Measurements from ENCODE around the gene OXCT2. TPM values are rescaled to one million over a fixed set of nuclear protein-coding genes. Genes with fewer than 3 reads are reported as not detected.
A peak's percentile ranks its signal among the peaks of the same experiment; 100 is the strongest.
"Not testable (repeated sequence)": the region's sequence is repeated elsewhere in the genome, so short reads cannot be mapped to it uniquely, and the experiment has no call there.

The OXCT2 gene
- total RNA-seq, result 5.5 and 5.6 TPM in 2 replicates

GRCh38 chr1:39771022-39771532 lies at the start of gene OXCT2:
OXCT2 (minus strand) TSS chr1:39771348; CDS start chr1:39771255, 93 bp downstream.
- H3K27me3 Mint-ChIP-seq (ENCODE audit: low read depth); DNase-seq (ENCODE audit: low spot score); H3K9me3 Mint-ChIP-seq; H3K36me3 Mint-ChIP-seq (ENCODE audit: low read depth); H3K27ac Mint-ChIP-seq; H3K4me1 Mint-ChIP-seq (ENCODE audit: low read depth); intact Hi-C loops (cut with micrococcal nuclease): not testable (repeated sequence)
- peak within 1 kb of the TSS; percentile 72 for H3K4me3 Mint-ChIP-seq (ENCODE audit: low read depth)

- Mint-ChIP-seq H3K27ac (no peak overlapping the region), H3K9me3 (no peaks in the 10 kb centered on the region)
Measured at GRCh38 chr1:39819091-39819812, 48.1 kb upstream of the OXCT2 start.

GRCh38 chr1:39818482-39818881 lies 47.3 kb upstream of the OXCT2 start:
- intact Hi-C loops (cut with micrococcal nuclease), result no loop called here
- no peak for DNase-seq (ENCODE audit: low spot score)
- no peaks in the 10 kb centered on the region for H3K36me3 Mint-ChIP-seq (ENCODE audit: low read depth)
- no peaks in the 10 kb centered on the region for H3K9me3 Mint-ChIP-seq
- no peak overlapping the region for H3K27ac Mint-ChIP-seq
- peaks cover 28% of the 10 kb centered on the region for H3K27me3 Mint-ChIP-seq (ENCODE audit: low read depth)
- H3K4me1 Mint-ChIP-seq (ENCODE audit: low read depth), result peaks cover 10% of the 10 kb centered on the region
- no peak overlapping the region for H3K4me3 Mint-ChIP-seq (ENCODE audit: low read depth)

More at GRCh38 chr1:39819091-39819812, 48.1 kb upstream of the OXCT2 start:
- peaks cover 28% of the 10 kb centered on the region for H3K27me3 Mint-ChIP-seq (ENCODE audit: low read depth)
- no peak overlapping the region for H3K4me3 Mint-ChIP-seq (ENCODE audit: low read depth)
- peaks cover 10% of the 10 kb centered on the region for H3K4me1 Mint-ChIP-seq (ENCODE audit: low read depth)
- DNase-seq (ENCODE audit: low spot score), result no peak
- no peaks in the 10 kb centered on the region for H3K36me3 Mint-ChIP-seq (ENCODE audit: low read depth)
- intact Hi-C loops (cut with micrococcal nuclease), result no loop called here

GRCh38 chr1:39817091-39817932 lies 46.2 kb upstream of the OXCT2 start:
- H3K4me3 Mint-ChIP-seq (ENCODE audit: low read depth); H3K27ac Mint-ChIP-seq; H3K36me3 Mint-ChIP-seq (ENCODE audit: low read depth); H3K9me3 Mint-ChIP-seq; intact Hi-C loops (cut with micrococcal nuclease): not testable (repeated sequence)
- peaks cover 30% of the 10 kb centered on the region for H3K27me3 Mint-ChIP-seq (ENCODE audit: low read depth)
- H3K4me1 Mint-ChIP-seq (ENCODE audit: low read depth), result peaks cover 10% of the 10 kb centered on the region
- DNase-seq (ENCODE audit: low spot score), result peak; percentile 38

GRCh38 chr1:39816415-39817090 lies 45.4 kb upstream of the OXCT2 start:
- no peak overlapping the region for H3K4me3 Mint-ChIP-seq (ENCODE audit: low read depth)
- intact Hi-C loops (cut with micrococcal nuclease), result loop anchor here (1.0 kb wide), 2 partner anchors 86 to 157 kb away; no protein-coding TSS in a partner anchor

GRCh38 chr1:39812913-39813312 lies 41.8 kb upstream of the OXCT2 start:
- peaks cover 10% of the 10 kb centered on the region for H3K4me1 Mint-ChIP-seq (ENCODE audit: low read depth)
- no peaks in the 10 kb centered on the region for H3K9me3 Mint-ChIP-seq
- H3K27ac Mint-ChIP-seq, result no peak overlapping the region
- DNase-seq (ENCODE audit: low spot score), result no peak
- H3K27me3 Mint-ChIP-seq (ENCODE audit: low read depth), result peaks cover 24% of the 10 kb centered on the region
- no peak overlapping the region for H3K4me3 Mint-ChIP-seq (ENCODE audit: low read depth)
- intact Hi-C loops (cut with micrococcal nuclease), result no loop called here
- no peaks in the 10 kb centered on the region for H3K36me3 Mint-ChIP-seq (ENCODE audit: low read depth)

More at GRCh38 chr1:39816415-39817090, 45.4 kb upstream of the OXCT2 start:
- no peak overlapping the region for H3K27ac Mint-ChIP-seq
- no peaks in the 10 kb centered on the region for H3K9me3 Mint-ChIP-seq
- peaks cover 26% of the 10 kb centered on the region for H3K27me3 Mint-ChIP-seq (ENCODE audit: low read depth)
- DNase-seq (ENCODE audit: low spot score), result peak; percentile 44
- H3K36me3 Mint-ChIP-seq (ENCODE audit: low read depth), result no peaks in the 10 kb centered on the region
- peaks cover 10% of the 10 kb centered on the region for H3K4me1 Mint-ChIP-seq (ENCODE audit: low read depth)

- Mint-ChIP-seq H3K4me3 (ENCODE audit: low read depth) (no peak overlapping the region), H3K36me3 (ENCODE audit: low read depth) (no peaks in the 10 kb centered on the region), H3K27ac (no peak overlapping the region), H3K4me1 (ENCODE audit: low read depth) (no peaks in the 10 kb centered on the region), H3K9me3 (no peaks in the 10 kb centered on the region), H3K27me3 (ENCODE audit: low read depth) (peaks cover 6% of the 10 kb centered on the region)
- no peak for DNase-seq (ENCODE audit: low spot score)
- intact Hi-C loops (cut with micrococcal nuclease), result no loop called here
Measured at GRCh38 chr1:39808784-39809517, 37.8 kb upstream of the OXCT2 start.

- intact Hi-C loops (cut with micrococcal nuclease), result no loop called here
Measured at GRCh38 chr1:39805385-39805784, 34.2 kb upstream of the OXCT2 start.

GRCh38 chr1:39802496-39803260 lies 31.5 kb upstream of the OXCT2 start:
- peaks cover 3% of the 10 kb centered on the region for H3K36me3 Mint-ChIP-seq (ENCODE audit: low read depth)
- no peaks in the 10 kb centered on the region for H3K27me3 Mint-ChIP-seq (ENCODE audit: low read depth)
- intact Hi-C loops (cut with micrococcal nuclease), result no loop called here
- H3K9me3 Mint-ChIP-seq, result no peaks in the 10 kb centered on the region
- no peak overlapping the region for H3K27ac Mint-ChIP-seq
- H3K4me1 Mint-ChIP-seq (ENCODE audit: low read depth), result peaks cover 10% of the 10 kb centered on the region
- DNase-seq (ENCODE audit: low spot score), result no peak
- no peak overlapping the region for H3K4me3 Mint-ChIP-seq (ENCODE audit: low read depth)

More at GRCh38 chr1:39805385-39805784, 34.2 kb upstream of the OXCT2 start:
- Mint-ChIP-seq H3K4me1 (ENCODE audit: low read depth) (no peaks in the 10 kb centered on the region), H3K9me3 (no peaks in the 10 kb centered on the region), H3K27ac (no peak overlapping the region), H3K27me3 (ENCODE audit: low read depth) (no peaks in the 10 kb centered on the region), H3K36me3 (ENCODE audit: low read depth) (no peaks in the 10 kb centered on the region), H3K4me3 (ENCODE audit: low read depth) (no peak overlapping the region)
- no peak for DNase-seq (ENCODE audit: low spot score)

- H3K9me3 Mint-ChIP-seq, result no peaks in the 10 kb centered on the region
- intact Hi-C loops (cut with micrococcal nuclease), result no loop called here
- DNase-seq (ENCODE audit: low spot score), result no peak
- H3K4me3 Mint-ChIP-seq (ENCODE audit: low read depth), result no peak overlapping the region
- no peak overlapping the region for H3K27ac Mint-ChIP-seq
- peaks cover 10% of the 10 kb centered on the region for H3K4me1 Mint-ChIP-seq (ENCODE audit: low read depth)
- H3K36me3 Mint-ChIP-seq (ENCODE audit: low read depth), result peaks cover 3% of the 10 kb centered on the region
- no peaks in the 10 kb centered on the region for H3K27me3 Mint-ChIP-seq (ENCODE audit: low read depth)
Measured at GRCh38 chr1:39800471-39800835, 29.3 kb upstream of the OXCT2 start.

GRCh38 chr1:39799770-39800470 lies 28.8 kb upstream of the OXCT2 start:
- peaks cover 10% of the 10 kb centered on the region for H3K4me1 Mint-ChIP-seq (ENCODE audit: low read depth)
- peaks cover 3% of the 10 kb centered on the region for H3K36me3 Mint-ChIP-seq (ENCODE audit: low read depth)
- intact Hi-C loops (cut with micrococcal nuclease), result loop anchor here (2.0 to 10.0 kb wide), 3 partner anchors 63 to 195 kb away; partner anchors contain the start of gene PPIE
- no peaks in the 10 kb centered on the region for H3K9me3 Mint-ChIP-seq
- peak overlapping the region; percentile 55 for H3K4me3 Mint-ChIP-seq (ENCODE audit: low read depth)
- H3K27me3 Mint-ChIP-seq (ENCODE audit: low read depth), result no peaks in the 10 kb centered on the region
- H3K27ac Mint-ChIP-seq, result peak overlapping the region; percentile 72
- DNase-seq (ENCODE audit: low spot score), result peak; percentile 48

All from activated T-helper 2 cell treated with anti-CD3 and anti-CD28 coated beads, Interferon-gamma antibody, Interleukin-2, Interleukin-4, amounts not matched to agents 10 μg/mL and 5 μg/mL and 100 μg/mL, durations not matched to agents 14 hours and 24 hours and 36 hours (primary cell).